ENCODE data around the gene OR4D1. TPM values are rescaled to one million over a fixed set of nuclear protein-coding genes. Genes with fewer than 3 reads are reported as not detected.

OR4D1 gene
- total RNA-seq, 2 donors from 2014 or later = not detected

- no peaks in the 10 kb centered on the region for H3K9me3 ChIP-seq
- H3K4me3 ChIP-seq = no peak overlapping the region
- intact Hi-C loops (cut with DNase I) = no loop called here
- TF ChIP-seq CTCF (IDR thresholded peaks at IDR 0.05) = no peak
- no peaks in the 10 kb centered on the region for H3K27me3 ChIP-seq
- H3K27ac ChIP-seq = no peak overlapping the region
- no peaks in the 10 kb centered on the region for H3K36me3 ChIP-seq
- H3K9ac ChIP-seq (ENCODE audit: low read depth in 2 of 2, low read length in 2 of 2) = no peak overlapping the region
- H3K4me1 ChIP-seq = no peaks in the 10 kb centered on the region
- no peak for DNase-seq
These were observed 33.6 kb downstream of the OR4D1 start for GRCh38 chr17:58181796-58182195.

GRCh38 chr17:58183514-58183913 is 35.3 kb downstream of the OR4D1 start:
- no peaks in the 10 kb centered on the region for H3K27me3 ChIP-seq
- no peak for TF ChIP-seq CTCF (IDR thresholded peaks at IDR 0.05)
- no peak overlapping the region for H3K27ac ChIP-seq
- H3K4me3 ChIP-seq = no peak overlapping the region
- H3K36me3 ChIP-seq = no peaks in the 10 kb centered on the region
- H3K4me1 ChIP-seq = no peaks in the 10 kb centered on the region
- H3K9ac ChIP-seq (ENCODE audit: low read depth in 2 of 2, low read length in 2 of 2) = no peak overlapping the region
- intact Hi-C loops (cut with DNase I) = no loop called here
- no peak for DNase-seq
- H3K9me3 ChIP-seq = no peaks in the 10 kb centered on the region

- no peaks in the 10 kb centered on the region for H3K4me1 ChIP-seq
- no peak overlapping the region for H3K4me3 ChIP-seq
- no peak overlapping the region for H3K27ac ChIP-seq
- H3K36me3 ChIP-seq = no peaks in the 10 kb centered on the region
- no peaks in the 10 kb centered on the region for H3K27me3 ChIP-seq
- intact Hi-C loops (cut with DNase I) = no loop called here
- H3K9me3 ChIP-seq = no peaks in the 10 kb centered on the region
- no peak overlapping the region for H3K9ac ChIP-seq (ENCODE audit: low read depth in 2 of 2, low read length in 2 of 2)
- no peak for TF ChIP-seq CTCF (IDR thresholded peaks at IDR 0.05)
- DNase-seq = no peak
These were observed 36.3 kb downstream of the OR4D1 start for GRCh38 chr17:58184308-58184985.

GRCh38 chr17:58184986-58185761 is 37.0 kb downstream of the OR4D1 start:
- intact Hi-C loops (cut with DNase I) = no loop called here
- H3K9ac ChIP-seq (ENCODE audit: low read depth in 2 of 2, low read length in 2 of 2) = no peak overlapping the region
- no peaks in the 10 kb centered on the region for H3K4me1 ChIP-seq
- H3K27me3 ChIP-seq = no peaks in the 10 kb centered on the region
- no peaks in the 10 kb centered on the region for H3K9me3 ChIP-seq
- no peak overlapping the region for H3K27ac ChIP-seq
- no peak for DNase-seq
- H3K4me3 ChIP-seq = no peak overlapping the region
- no peak for TF ChIP-seq CTCF (IDR thresholded peaks at IDR 0.05)
- no peaks in the 10 kb centered on the region for H3K36me3 ChIP-seq

- Histone ChIP-seq H3K4me1 (no peaks in the 10 kb centered on the region), H3K4me3 (no peak overlapping the region), H3K27me3 (no peaks in the 10 kb centered on the region), H3K9me3 (no peaks in the 10 kb centered on the region), H3K36me3 (no peaks in the 10 kb centered on the region), H3K9ac (ENCODE audit: low read depth in 2 of 2, low read length in 2 of 2) (no peak overlapping the region), H3K27ac (no peak overlapping the region)
- intact Hi-C loops (cut with DNase I) = no loop called here
- no peak for DNase-seq
- TF ChIP-seq CTCF (IDR thresholded peaks at IDR 0.05) = no peak
These were observed 38.4 kb downstream of the OR4D1 start for GRCh38 chr17:58186591-58186990.
